Caco-2 (cell line): ENCODE results near the gene CFAP61. TPM values are rescaled to one million over a fixed set of nuclear protein-coding genes. Genes with fewer than 3 reads are reported as not detected.

Experiments
- BruUV-seq: library from RNA; stranded (reverse); fragments of 400-500 nt; replicated peaks from 2 replicates; lab custom pipeline; 2021; lab: Mats Ljungman, UMichigan
- CTCF ChIA-PET: fragments of 300-600 bp; sonication (Branson Sonifier 250); formaldehyde crosslinking; loops from one replicate; lab custom pipeline; 2022; ENCODE audit warnings: antibody characterized with exemption; lab: Charles Lee
- POLR2A ChIA-PET: fragments of 300-600 bp; sonication (Branson Sonifier 250); formaldehyde crosslinking; loops from one replicate; lab custom pipeline; 2022; ENCODE audit warnings: antibody characterized with exemption; lab: Charles Lee
- DNase-seq, 2 experiments: peaks; one replicate each; pipeline versions ENCODE4 v3.0.0 to v3.0.0-alpha.2; 2020 to 2022
- H3K27me3 ChIP-seq: replicated peaks from 2 replicates; pipeline ENCODE4 v1.6.0; 2011; ENCODE audit warnings: low read length; ENCODE audit not compliant: control insufficient read depth, insufficient read depth
- H3K36me3 ChIP-seq: 2 replicates; pipeline ENCODE4 v1.5.1; 2011; ENCODE audit warnings: low read length; ENCODE audit not compliant: control insufficient read depth, insufficient read depth
- H3K4me1 ChIP-seq: fragments of 250-450 bp; sonication (Bioruptor Pico); 2 replicates; pipeline ENCODE4 v1.5.1; 2020; ENCODE audit warnings: mild to moderate bottlenecking
- H3K4me3 ChIP-seq: 2 replicates; pipeline ENCODE4 v1.5.1; 2011; ENCODE audit warnings: low read depth, mild to moderate bottlenecking, control low read depth, low read length
- H3K9me3 ChIP-seq: fragments of 250-450 bp; sonication (Bioruptor Pico); 2 replicates; pipeline ENCODE4 v1.5.1; 2020; ENCODE audit warnings: mild to moderate bottlenecking, moderate library complexity
- H3K27ac Mint-ChIP-seq: one replicate; pipeline ENCODE4 v1.8.0; 2022; ENCODE audit warnings: mixed read lengths; ENCODE audit not compliant: unreplicated experiment
- H3K27me3 Mint-ChIP-seq: one replicate; pipeline ENCODE4 v1.8.0; 2022; ENCODE audit warnings: mixed read lengths; ENCODE audit not compliant: insufficient read depth, unreplicated experiment
- H3K36me3 Mint-ChIP-seq: one replicate; pipeline ENCODE4 v1.8.0; 2022; ENCODE audit warnings: mild to moderate bottlenecking, mixed read lengths; ENCODE audit not compliant: insufficient read depth, unreplicated experiment
- H3K4me1 Mint-ChIP-seq: one replicate; pipeline ENCODE4 v1.8.0; 2022; ENCODE audit warnings: low read depth, mixed read lengths; ENCODE audit not compliant: unreplicated experiment
- H3K4me3 Mint-ChIP-seq: one replicate; pipeline ENCODE4 v1.8.0; 2022; ENCODE audit warnings: mild to moderate bottlenecking, moderate library complexity, mixed read lengths; ENCODE audit not compliant: unreplicated experiment
- H3K9me3 Mint-ChIP-seq: one replicate; pipeline ENCODE4 v1.8.0; 2022; ENCODE audit warnings: mixed read lengths; ENCODE audit not compliant: unreplicated experiment
- intact Hi-C: fragments of 100-400 bp; cut with micrococcal nuclease; formaldehyde crosslinking; loops from one replicate; pipeline ENCODE4 v1.10.0; 2022; ENCODE audit not compliant: unreplicated experiment
- total RNA-seq: library from RNA; stranded (reverse); gene quantifications from 2 replicates; pipeline ENCODE4 v1.2.3, GENCODE V29; 2022
- TF ChIP-seq, protein P1 (sequence below), 2 experiments: fragments of 200-600 bp in 1 of 2; IDR thresholded peaks; 1 replicate in 1 of 2; 2 replicates in 1 of 2; pipeline versions ENCODE4 v1.5.1 to v1.8.0; 2011 to 2022; ENCODE audit warnings: antibody characterized with exemption in 1 of 2, control low read depth in 1 of 2, inconsistent platforms in 1 of 2, low read depth in 1 of 2, low read length in 1 of 2, mild to moderate bottlenecking in 1 of 2, moderate library complexity in 1 of 2; ENCODE audit not compliant: insufficient read depth in 1 of 2, severe bottlenecking in 1 of 2, unreplicated experiment in 1 of 2

Gene CFAP61
- total RNA-seq, 1 experiment from 2014 or later: not detected

DNA sequence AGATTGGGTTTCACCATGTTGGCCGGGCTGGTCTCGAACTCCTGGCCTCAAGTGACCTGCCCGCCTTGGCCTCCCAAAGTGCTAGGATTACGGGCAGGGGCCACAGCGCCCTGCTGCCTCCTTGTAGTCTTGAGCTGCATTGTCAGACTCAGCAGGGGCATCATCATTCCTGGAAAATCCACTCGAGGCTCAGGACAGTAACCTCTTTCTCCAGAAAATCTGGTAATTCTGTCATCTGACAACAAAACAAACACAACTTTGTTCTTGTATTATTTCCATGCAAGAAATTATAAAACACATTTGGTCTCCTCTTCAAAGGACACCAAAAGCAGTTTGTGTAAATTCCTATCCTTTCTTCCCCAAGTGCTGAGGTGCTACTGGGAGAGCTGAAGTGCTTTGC is 178.4 kb downstream of the CFAP61 start:
- BruUV-seq: no TSS peak
- Histone ChIP-seq H3K9me3 (no peaks in the 10 kb centered on the region), H3K36me3 (no peaks in the 10 kb centered on the region), H3K4me1 (no peaks in the 10 kb centered on the region), H3K27me3 (no peaks in the 10 kb centered on the region), H3K4me3 (no peak overlapping the region)
- Mint-ChIP-seq H3K4me1 (no peaks in the 10 kb centered on the region), H3K9me3 (peaks cover 8% of the 10 kb centered on the region), H3K27me3 (no peaks in the 10 kb centered on the region), H3K27ac (no peak overlapping the region), H3K4me3 (no peak overlapping the region), H3K36me3 (no peaks in the 10 kb centered on the region)
- POLR2A ChIA-PET: no interaction called here
- CTCF ChIA-PET: no interaction called here
- intact Hi-C loops: no loop called here
- TF ChIP-seq, protein P1, sequence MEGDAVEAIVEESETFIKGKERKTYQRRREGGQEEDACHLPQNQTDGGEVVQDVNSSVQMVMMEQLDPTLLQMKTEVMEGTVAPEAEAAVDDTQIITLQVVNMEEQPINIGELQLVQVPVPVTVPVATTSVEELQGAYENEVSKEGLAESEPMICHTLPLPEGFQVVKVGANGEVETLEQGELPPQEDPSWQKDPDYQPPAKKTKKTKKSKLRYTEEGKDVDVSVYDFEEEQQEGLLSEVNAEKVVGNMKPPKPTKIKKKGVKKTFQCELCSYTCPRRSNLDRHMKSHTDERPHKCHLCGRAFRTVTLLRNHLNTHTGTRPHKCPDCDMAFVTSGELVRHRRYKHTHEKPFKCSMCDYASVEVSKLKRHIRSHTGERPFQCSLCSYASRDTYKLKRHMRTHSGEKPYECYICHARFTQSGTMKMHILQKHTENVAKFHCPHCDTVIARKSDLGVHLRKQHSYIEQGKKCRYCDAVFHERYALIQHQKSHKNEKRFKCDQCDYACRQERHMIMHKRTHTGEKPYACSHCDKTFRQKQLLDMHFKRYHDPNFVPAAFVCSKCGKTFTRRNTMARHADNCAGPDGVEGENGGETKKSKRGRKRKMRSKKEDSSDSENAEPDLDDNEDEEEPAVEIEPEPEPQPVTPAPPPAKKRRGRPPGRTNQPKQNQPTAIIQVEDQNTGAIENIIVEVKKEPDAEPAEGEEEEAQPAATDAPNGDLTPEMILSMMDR (IDR thresholded peaks at IDR 0.05; ENCODE audit: insufficient read depth in 1 of 2, low read depth in 1 of 2, low read length in 1 of 2, severe bottlenecking in 1 of 2, unreplicated experiment in 1 of 2): no peak
- DNase-seq: no peak

DNA sequence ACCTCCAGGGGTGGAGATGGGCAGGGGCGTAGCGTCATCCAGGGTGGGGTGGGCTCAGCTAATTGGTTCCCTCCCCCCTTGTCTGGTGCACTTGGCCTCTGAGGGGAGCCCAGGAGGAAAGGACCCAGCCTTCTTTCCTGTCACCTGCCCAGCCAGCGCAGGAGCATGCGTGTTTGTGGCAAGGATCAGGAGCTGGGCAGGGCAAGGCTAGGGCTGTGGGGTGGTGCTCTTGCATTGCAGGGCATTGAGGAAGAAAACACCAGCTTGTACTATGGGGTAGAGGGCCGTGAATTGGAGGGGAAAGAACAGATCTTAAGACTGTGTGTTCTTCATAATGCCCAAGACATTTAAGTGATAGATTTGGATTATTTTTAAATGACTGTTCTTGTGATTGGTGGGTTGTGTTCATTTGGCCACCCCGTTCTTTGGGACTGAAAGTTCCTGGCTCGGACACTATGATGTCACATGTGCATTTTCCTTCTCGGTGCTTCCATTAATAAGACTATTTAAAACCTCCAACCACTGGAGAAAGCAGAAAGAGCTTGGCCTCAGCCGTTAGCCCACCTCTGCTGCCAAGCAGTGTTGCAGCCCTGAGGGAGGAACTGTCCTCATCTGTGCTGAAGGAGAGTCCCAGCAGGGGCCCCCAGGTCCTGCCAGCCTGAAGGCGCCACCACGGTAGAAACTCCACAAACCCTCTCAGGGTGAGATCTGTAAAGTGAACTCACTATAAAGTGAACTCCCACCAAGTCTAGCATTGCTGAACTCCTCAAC is 179.4 kb downstream of the CFAP61 start:
- Histone ChIP-seq H3K36me3 (no peaks in the 10 kb centered on the region), H3K4me1 (no peaks in the 10 kb centered on the region), H3K4me3 (no peak overlapping the region), H3K9me3 (no peaks in the 10 kb centered on the region), H3K27me3 (no peaks in the 10 kb centered on the region)
- TF ChIP-seq, protein P1 (IDR thresholded peaks at IDR 0.05; ENCODE audit: insufficient read depth in 1 of 2, low read depth in 1 of 2, low read length in 1 of 2, severe bottlenecking in 1 of 2, unreplicated experiment in 1 of 2): no peak
- peaks cover 4% of the 10 kb centered on the region for H3K9me3 Mint-ChIP-seq
- BruUV-seq: no TSS peak
- intact Hi-C loops: no loop called here
- no peaks in the 10 kb centered on the region for H3K27me3 Mint-ChIP-seq
- no peak overlapping the region for H3K27ac Mint-ChIP-seq
- no peak overlapping the region for H3K4me3 Mint-ChIP-seq
- ChIA-PET POLR2A (no interaction called here), CTCF (no interaction called here)
- no peaks in the 10 kb centered on the region for H3K36me3 Mint-ChIP-seq
- DNase-seq: no peak
- no peaks in the 10 kb centered on the region for H3K4me1 Mint-ChIP-seq

DNA sequence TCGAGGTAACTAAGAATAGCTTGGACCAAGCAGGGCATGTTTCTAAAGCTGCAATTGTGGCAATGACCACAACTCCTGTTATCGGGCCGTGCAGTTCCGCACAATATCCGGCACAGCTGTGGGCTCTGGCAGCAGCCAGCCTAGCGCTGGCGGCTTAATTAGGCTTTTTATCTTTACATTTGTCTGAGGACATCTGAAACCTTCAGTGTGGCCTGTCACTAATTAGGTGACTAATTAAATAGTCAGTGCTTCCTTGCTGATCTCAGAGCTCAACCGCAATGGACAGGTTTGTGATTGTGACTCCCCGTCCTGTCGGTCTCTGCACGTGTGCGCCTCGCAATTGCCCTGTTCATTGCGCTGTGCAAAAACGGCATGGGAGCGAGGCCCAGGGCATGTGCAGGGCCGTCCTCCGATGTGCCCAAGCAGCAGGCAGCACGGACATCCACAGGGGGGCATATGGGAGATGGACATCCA is 180.7 kb downstream of the CFAP61 start:
- no peaks in the 10 kb centered on the region for H3K4me1 Mint-ChIP-seq
- no peak for DNase-seq
- no peak overlapping the region for H3K4me3 Mint-ChIP-seq
- H3K27me3 Mint-ChIP-seq: no peaks in the 10 kb centered on the region
- no peaks in the 10 kb centered on the region for H3K27me3 ChIP-seq
- CTCF ChIA-PET: no interaction called here
- POLR2A ChIA-PET: no interaction called here
- TF ChIP-seq, protein P1 (IDR thresholded peaks at IDR 0.05; ENCODE audit: insufficient read depth in 1 of 2, low read depth in 1 of 2, low read length in 1 of 2, severe bottlenecking in 1 of 2, unreplicated experiment in 1 of 2): no peak
- no peaks in the 10 kb centered on the region for H3K36me3 ChIP-seq
- no peaks in the 10 kb centered on the region for H3K9me3 Mint-ChIP-seq
- H3K4me1 ChIP-seq: no peaks in the 10 kb centered on the region
- H3K9me3 ChIP-seq: no peaks in the 10 kb centered on the region
- BruUV-seq: no TSS peak
- no peaks in the 10 kb centered on the region for H3K36me3 Mint-ChIP-seq
- no peak overlapping the region for H3K4me3 ChIP-seq
- intact Hi-C loops: no loop called here
- no peak overlapping the region for H3K27ac Mint-ChIP-seq
